Naive thymus-derived CD4-positive, alpha-beta T cell (primary cell): Measurements from ENCODE around the gene GABRD. TPM values are rescaled to one million over a fixed set of nuclear protein-coding genes. Genes with fewer than 3 reads are reported as not detected.

Source experiments
- ATAC-seq: fragments of 150-1000 bp; cut with Tn5 transposase; 2 replicates; pipeline ENCODE4 v1.10.0; 2021; ENCODE audit warnings: mild to moderate bottlenecking, moderate library complexity
- CTCF ChIA-PET: fragments of 350-600 bp; sonication (Branson Sonifier 250); formaldehyde crosslinking; loops from one replicate; lab custom pipeline; 2021; ENCODE audit warnings: antibody characterized with exemption; lab: Charles Lee
- POLR2A ChIA-PET: fragments of 350-600 bp; sonication (Branson Sonifier 250); formaldehyde crosslinking; loops from one replicate; lab custom pipeline; 2021; ENCODE audit warnings: antibody characterized with exemption, inconsistent platforms; lab: Charles Lee
- DNase-seq, 9 donors: peaks; one replicate each; pipeline versions ENCODE4 v3.0.0 to v3.0.0-alpha.2; 2020 to 2022; ENCODE audit warnings: mixed read lengths in 1 of 9
- H3K27ac ChIP-seq: one replicate; pipeline ENCODE4 v1.7.0; 2013; ENCODE audit warnings: mild to moderate bottlenecking, low read depth, low read length, moderate library complexity
- H3K27me3 ChIP-seq, 2 donors: one replicate each; pipeline ENCODE4 v1.7.0; 2013; ENCODE audit warnings: low read length in 2 of 2, mild to moderate bottlenecking in 2 of 2, moderate library complexity in 2 of 2; ENCODE audit not compliant: control insufficient read depth in 2 of 2, insufficient read depth in 2 of 2
- H3K36me3 ChIP-seq, 3 experiments: 1 replicate in 2 of 3; 2 replicates in 1 of 3; pipeline ENCODE4 v1.7.0; 2013; ENCODE audit warnings: low read length in 3 of 3, mild to moderate bottlenecking in 3 of 3, moderate library complexity in 1 of 3; ENCODE audit not compliant: insufficient read depth in 3 of 3, control insufficient read depth in 2 of 3
- H3K4me1 ChIP-seq, 2 donors: one replicate each; pipeline ENCODE4 v1.7.0; 2013; ENCODE audit warnings: low read length in 2 of 2, mild to moderate bottlenecking in 2 of 2, moderate library complexity in 1 of 2; ENCODE audit not compliant: control insufficient read depth in 2 of 2, insufficient read depth in 2 of 2
- H3K4me3 ChIP-seq: 2 replicates; pipeline ENCODE4 v1.7.0; 2013; ENCODE audit warnings: mild to moderate bottlenecking, low read length
- H3K9me3 ChIP-seq, 3 experiments: 1 replicate in 2 of 3; 2 replicates in 1 of 3; pipeline ENCODE4 v1.7.0; 2013; ENCODE audit warnings: low read length in 3 of 3; ENCODE audit not compliant: control insufficient read depth in 2 of 3
- H3K27ac Mint-ChIP-seq, 9 donors: one replicate each; pipeline ENCODE4 v1.8.0; 2020 to 2022; ENCODE audit warnings: mixed read lengths in 9 of 9, mild to moderate bottlenecking in 8 of 9, moderate library complexity in 5 of 9, inconsistent platforms in 2 of 9
- H3K27me3 Mint-ChIP-seq, 5 donors: one replicate each; pipeline ENCODE4 v1.8.0; 2021 to 2022; ENCODE audit warnings: mixed read lengths in 5 of 5, mild to moderate bottlenecking in 1 of 5
- H3K36me3 Mint-ChIP-seq, 5 donors: one replicate each; pipeline ENCODE4 v1.8.0; 2020 to 2022; ENCODE audit warnings: mixed read lengths in 5 of 5, mild to moderate bottlenecking in 3 of 5, inconsistent platforms in 1 of 5
- H3K4me1 Mint-ChIP-seq, 7 donors: one replicate each; pipeline ENCODE4 v1.8.0; 2020 to 2022; ENCODE audit warnings: mixed read lengths in 7 of 7, mild to moderate bottlenecking in 3 of 7, inconsistent platforms in 1 of 7
- H3K4me3 Mint-ChIP-seq, 10 donors: one replicate each; pipeline ENCODE4 v1.8.0; 2020 to 2022; ENCODE audit warnings: mild to moderate bottlenecking in 10 of 10, mixed read lengths in 10 of 10, moderate library complexity in 6 of 10, inconsistent platforms in 2 of 10
- H3K9me3 Mint-ChIP-seq, 11 donors: one replicate each; pipeline ENCODE4 v1.8.0; 2020 to 2022; ENCODE audit warnings: mixed read lengths in 11 of 11, mild to moderate bottlenecking in 4 of 11, inconsistent platforms in 1 of 11, moderate library complexity in 1 of 11
- intact Hi-C, 2 donors: fragments of 100-400 bp; cut with micrococcal nuclease; formaldehyde crosslinking; loops; one replicate each; pipeline ENCODE4 v1.15.1; 2023
- polyA plus RNA-seq, 2 donors: library from polyadenylated mRNA; unstranded; fragments of 300-500 nt; fragmentation: Illumina TruSeq; gene quantifications; one replicate each; pipeline ENCODE4 v1.2.3, GENCODE V29; 2021
- total RNA-seq, 6 experiments: library from RNA in 5 of 6; stranded (reverse) in 5 of 6; gene quantifications; 1 replicate in 5 of 6; 2 replicates in 1 of 6; pipeline ENCODE4 v1.2.3 and lab custom pipeline; 2021 to 2026

Gene GABRD
- total and polyA plus RNA-seq, 7 experiments from 2014 or later: 0.17 to 0.31 (median 0.21) TPM; not detected in 4

DNA sequence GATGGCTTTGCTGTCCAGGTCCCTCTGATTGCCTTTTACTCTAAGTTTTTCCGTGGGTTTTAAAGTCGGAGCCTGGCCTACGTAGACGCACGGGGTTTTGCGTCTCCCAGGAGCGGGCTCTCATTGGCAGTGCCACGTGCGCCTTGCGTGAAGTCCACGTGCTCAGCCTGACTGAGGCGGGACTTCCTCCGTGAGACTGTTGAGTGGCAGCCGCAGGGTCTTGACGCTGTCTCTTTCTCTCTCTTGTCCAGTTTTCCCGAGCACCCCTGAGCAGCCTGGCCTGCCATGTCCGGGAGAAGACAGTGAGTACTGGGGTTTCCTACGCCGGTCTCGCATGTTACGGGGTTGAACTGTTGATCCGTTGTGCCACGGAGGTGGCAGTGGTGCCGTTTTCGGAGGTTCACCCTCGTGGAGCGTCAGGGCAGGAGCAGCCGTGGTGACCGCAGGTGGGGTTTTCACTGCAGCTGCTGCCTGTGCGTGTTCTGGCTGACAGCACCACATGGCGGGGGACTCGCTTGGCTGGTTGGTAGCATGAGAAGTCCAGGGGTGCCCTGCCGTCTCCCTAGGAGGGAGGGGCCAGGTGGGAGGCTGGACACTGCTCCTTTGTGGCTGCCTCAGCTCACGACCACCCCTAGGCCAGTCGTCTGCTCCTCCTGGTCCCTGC is 40.3 kb downstream of the GABRD start:
- Mint-ChIP-seq H3K9me3 (peaks cover 0 to 7% (median 0%) of the 10 kb centered on the region in 11 donors), H3K4me1 (peaks cover 0 to 5% (median 0%) of the 10 kb centered on the region in 7 donors), H3K36me3 (peaks cover 0 to 48% (median 17%) of the 10 kb centered on the region in 5 donors), H3K27ac (no peak overlapping the region), H3K4me3 (no peak overlapping the region), H3K27me3 (no peaks in the 10 kb centered on the region)
- Histone ChIP-seq H3K27me3 (no peaks in the 10 kb centered on the region), H3K4me3 (no peak overlapping the region), H3K4me1 (no peaks in the 10 kb centered on the region), H3K36me3 (peaks cover 0 to 47% (median 6%) of the 10 kb centered on the region in 3 experiments), H3K9me3 (no peaks in the 10 kb centered on the region), H3K27ac (no peak overlapping the region)
- ATAC-seq (no peak), DNase-seq (no peak)
- CTCF ChIA-PET: no interaction called here
- POLR2A ChIA-PET: no interaction called here
- intact Hi-C loops: no loop called here

DNA sequence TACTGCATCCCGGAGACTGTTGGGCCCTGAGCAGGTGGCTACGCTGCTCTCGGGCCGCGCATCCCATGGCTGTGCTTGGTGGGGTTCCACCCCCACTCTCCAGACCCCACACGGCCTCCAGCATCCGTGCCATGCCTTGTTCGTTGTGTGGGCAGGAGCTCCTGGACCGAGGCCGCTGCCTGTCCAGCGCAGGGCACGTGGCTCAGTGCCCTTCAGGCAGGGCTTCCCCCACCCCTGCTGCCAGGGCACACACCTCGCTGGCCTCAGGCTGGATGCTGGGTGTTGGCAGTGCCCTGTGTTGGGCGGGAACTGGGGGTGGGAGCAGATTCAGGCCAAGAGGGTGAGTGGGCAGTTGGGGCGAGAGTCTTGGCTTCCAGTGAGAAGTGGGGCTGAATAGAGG is 40.9 kb downstream of the GABRD start:
- Mint-ChIP-seq H3K36me3 (peaks cover 0 to 55% (median 23%) of the 10 kb centered on the region in 5 donors), H3K4me1 (peaks cover 0 to 5% (median 0%) of the 10 kb centered on the region in 7 donors), H3K9me3 (peaks cover 0 to 7% (median 0%) of the 10 kb centered on the region in 11 donors), H3K27me3 (no peaks in the 10 kb centered on the region), H3K27ac (no peak overlapping the region), H3K4me3 (no peak overlapping the region)
- Histone ChIP-seq H3K36me3 (peaks cover 0 to 47% (median 6%) of the 10 kb centered on the region in 3 experiments), H3K27ac (no peak overlapping the region), H3K4me3 (no peak overlapping the region), H3K9me3 (no peaks in the 10 kb centered on the region), H3K4me1 (no peaks in the 10 kb centered on the region), H3K27me3 (no peaks in the 10 kb centered on the region)
- DNase-seq: no peak
- intact Hi-C loops: no loop called here
- ChIA-PET POLR2A (no interaction called here), CTCF (no interaction called here)
- ATAC-seq: no peak

DNA sequence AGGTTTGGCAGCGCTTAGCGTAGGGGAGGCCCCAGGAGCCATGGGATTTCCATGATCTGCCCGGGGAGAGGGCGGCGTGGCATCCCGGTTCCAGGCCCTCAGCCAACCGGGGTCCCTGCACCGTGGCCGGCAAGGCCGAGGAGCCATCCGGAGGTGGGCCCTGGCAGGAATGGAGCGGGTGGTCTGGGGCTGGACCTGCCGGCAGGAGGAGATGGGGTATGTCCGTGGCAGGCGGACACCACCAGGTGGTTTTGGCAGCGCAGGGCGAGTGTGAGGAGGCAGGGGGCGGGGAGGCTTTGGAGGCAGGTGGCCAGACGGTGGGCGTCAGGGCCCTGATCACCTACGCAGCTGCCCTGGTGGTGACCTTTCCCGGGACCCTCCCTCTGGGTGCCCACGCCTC is 41.4 kb downstream of the GABRD start:
- CTCF ChIA-PET: no interaction called here
- Histone ChIP-seq H3K36me3 (peaks cover 0 to 43% (median 6%) of the 10 kb centered on the region in 3 experiments), H3K4me1 (no peaks in the 10 kb centered on the region), H3K9me3 (no peaks in the 10 kb centered on the region), H3K27ac (no peak overlapping the region), H3K27me3 (no peaks in the 10 kb centered on the region), H3K4me3 (no peak overlapping the region)
- H3K27me3 Mint-ChIP-seq: no peaks in the 10 kb centered on the region
- H3K4me1 Mint-ChIP-seq: peaks cover 0 to 5% (median 0%) of the 10 kb centered on the region in 7 donors
- peaks cover 0 to 9% (median 0%) of the 10 kb centered on the region in 11 donors for H3K9me3 Mint-ChIP-seq
- ATAC-seq (no peak), DNase-seq (no peak)
- peaks cover 0 to 56% (median 27%) of the 10 kb centered on the region in 5 donors for H3K36me3 Mint-ChIP-seq
- H3K4me3 Mint-ChIP-seq: no peak overlapping the region
- POLR2A ChIA-PET: no interaction called here
- H3K27ac Mint-ChIP-seq: no peak overlapping the region
- intact Hi-C loops: no loop called here

DNA sequence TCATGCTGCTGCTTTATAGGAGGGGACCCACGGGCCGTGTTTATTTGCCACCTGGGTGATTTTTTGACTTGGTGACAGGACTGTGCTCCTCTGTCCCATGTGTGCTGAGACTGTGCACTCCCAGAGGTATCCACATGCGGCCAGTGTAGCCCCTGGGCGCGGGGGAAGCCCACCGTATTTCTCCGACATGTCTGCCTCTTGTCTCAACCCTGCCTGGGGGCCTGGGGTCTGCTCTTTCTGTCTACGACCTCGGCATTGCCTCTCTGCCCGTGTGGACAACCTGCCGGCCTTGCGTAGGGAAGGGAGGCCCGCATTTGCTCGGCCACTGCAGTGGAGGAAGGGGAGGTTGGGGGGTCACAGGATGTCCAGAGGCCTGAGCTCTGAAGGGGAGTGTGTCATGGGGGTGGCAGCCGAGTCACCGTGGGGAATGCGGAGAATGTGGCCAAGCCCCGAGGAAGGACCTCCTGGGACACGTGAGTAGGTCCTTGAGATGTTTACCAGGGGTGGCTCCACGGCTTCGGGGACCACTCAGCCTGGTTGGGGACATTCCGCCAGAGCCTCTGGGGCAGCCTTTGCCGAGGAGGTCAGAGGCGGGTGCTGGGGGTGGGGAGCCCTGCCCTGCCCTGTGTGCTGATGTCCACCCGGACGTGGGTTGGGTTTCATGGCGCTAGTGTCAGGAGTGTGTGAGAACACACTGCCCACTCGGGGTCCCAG is 42.1 kb downstream of the GABRD start:
- Histone ChIP-seq H3K36me3 (peaks cover 0 to 36% (median 1%) of the 10 kb centered on the region in 3 experiments), H3K4me1 (no peaks in the 10 kb centered on the region), H3K27me3 (no peaks in the 10 kb centered on the region), H3K4me3 (no peak overlapping the region), H3K9me3 (no peaks in the 10 kb centered on the region), H3K27ac (no peak overlapping the region)
- intact Hi-C loops: no loop called here
- peaks cover 0 to 12% (median 0%) of the 10 kb centered on the region in 7 donors for H3K4me1 Mint-ChIP-seq
- DNase-seq (no peak), ATAC-seq (no peak)
- H3K27me3 Mint-ChIP-seq: no peaks in the 10 kb centered on the region
- CTCF ChIA-PET: no interaction called here
- POLR2A ChIA-PET: no interaction called here
- no peak overlapping the region for H3K27ac Mint-ChIP-seq
- H3K4me3 Mint-ChIP-seq: no peak overlapping the region
- H3K36me3 Mint-ChIP-seq: peaks cover 0 to 59% (median 34%) of the 10 kb centered on the region in 5 donors
- H3K9me3 Mint-ChIP-seq: peaks cover 0 to 14% (median 0%) of the 10 kb centered on the region in 11 donors

DNA sequence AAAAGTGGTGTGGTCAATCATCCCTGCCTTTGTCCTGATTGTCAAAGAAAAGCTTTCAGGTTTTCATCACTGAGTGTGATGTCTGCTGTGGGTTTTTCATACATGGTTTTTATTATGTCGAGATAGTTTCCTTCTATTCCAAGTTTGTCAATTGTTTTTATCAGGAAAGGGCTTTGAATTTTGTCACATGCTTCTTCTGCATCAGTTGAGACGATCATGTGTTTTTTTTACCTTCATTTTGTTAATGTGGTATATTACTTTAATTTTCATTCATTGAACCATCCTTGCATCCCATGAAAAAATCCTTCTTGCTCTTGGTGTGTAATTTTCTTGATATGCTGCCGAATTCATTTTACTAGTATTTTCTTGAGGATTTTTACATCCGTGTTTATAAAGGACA is 46.6 kb downstream of the GABRD start:
- no peak overlapping the region for H3K4me3 Mint-ChIP-seq
- Histone ChIP-seq H3K27me3 (no peaks in the 10 kb centered on the region), H3K27ac (no peak overlapping the region), H3K4me1 (no peaks in the 10 kb centered on the region), H3K4me3 (no peak overlapping the region), H3K36me3 (peaks cover 0 to 40% (median 0%) of the 10 kb centered on the region in 3 experiments), H3K9me3 (no peaks in the 10 kb centered on the region)
- no peak for ATAC-seq
- peaks cover 0 to 23% (median 8%) of the 10 kb centered on the region in 7 donors for H3K4me1 Mint-ChIP-seq
- H3K9me3 Mint-ChIP-seq: peaks cover 0 to 22% (median 0%) of the 10 kb centered on the region in 11 donors
- ChIA-PET CTCF (no interaction called here), POLR2A (no interaction called here)
- intact Hi-C loops: no loop called here
- H3K27me3 Mint-ChIP-seq: no peaks in the 10 kb centered on the region
- no peak for DNase-seq
- H3K36me3 Mint-ChIP-seq: peaks cover 0 to 69% (median 49%) of the 10 kb centered on the region in 5 donors
- no peak overlapping the region for H3K27ac Mint-ChIP-seq

DNA sequence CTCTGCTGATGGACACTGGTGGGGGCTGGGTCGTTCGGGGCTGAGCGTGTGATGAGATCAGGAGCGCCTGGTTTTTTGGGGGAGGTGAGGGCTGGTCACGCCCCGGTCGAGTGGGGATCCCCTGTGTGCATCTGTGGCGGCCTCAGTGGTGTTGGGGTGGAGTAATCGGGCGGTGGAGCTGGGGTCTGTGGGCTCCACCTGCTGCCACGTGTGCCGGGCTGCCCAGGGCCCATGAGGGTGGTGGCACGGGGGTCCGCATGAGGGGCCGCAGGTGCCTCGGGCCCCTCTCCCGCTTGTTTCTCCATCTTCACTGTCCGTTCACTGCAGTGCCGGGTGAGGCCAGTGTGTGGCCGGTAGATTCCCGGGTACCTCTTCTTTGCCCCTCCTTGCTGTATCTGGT is 48.2 kb downstream of the GABRD start:
- Histone ChIP-seq H3K4me3 (no peak overlapping the region), H3K9me3 (no peaks in the 10 kb centered on the region), H3K36me3 (peaks cover 0 to 27% (median 0%) of the 10 kb centered on the region in 3 experiments), H3K27me3 (no peaks in the 10 kb centered on the region), H3K4me1 (no peaks in the 10 kb centered on the region), H3K27ac (no peak overlapping the region)
- CTCF ChIA-PET: no interaction called here
- Mint-ChIP-seq H3K27ac (peak overlapping the region in 1 of 9 donors; percentile 12), H3K4me1 (peaks cover 0 to 27% (median 10%) of the 10 kb centered on the region in 7 donors), H3K36me3 (peaks cover 0 to 58% (median 44%) of the 10 kb centered on the region in 5 donors), H3K4me3 (no peak overlapping the region), H3K9me3 (peaks cover 0 to 22% (median 0%) of the 10 kb centered on the region in 11 donors), H3K27me3 (no peaks in the 10 kb centered on the region)
- no peak for DNase-seq
- intact Hi-C loops: no loop called here
- ATAC-seq: no peak
- POLR2A ChIA-PET: no interaction called here
